Body of pancreas (tissue), 4 donors: ENCODE data around the gene PDCD10.

Experiments used
- CTCF ChIP-seq, 7 experiments: fragments of 450-650 bp in 4 of 7; fragments of 200-600 bp in 3 of 7; sonication (generic) in 3 of 7; IDR thresholded peaks; one replicate each; pipeline ENCODE4 v1.5.1; 2016 to 2019; ENCODE audit warnings: antibody characterized with exemption in 7 of 7
- POLR2A ChIP-seq, 3 donors: fragments of 450-650 bp; IDR thresholded peaks; one replicate each; pipeline ENCODE4 v1.6.1; 2016; ENCODE audit warnings: antibody characterized with exemption in 3 of 3, mild to moderate bottlenecking in 2 of 3

DNA sequence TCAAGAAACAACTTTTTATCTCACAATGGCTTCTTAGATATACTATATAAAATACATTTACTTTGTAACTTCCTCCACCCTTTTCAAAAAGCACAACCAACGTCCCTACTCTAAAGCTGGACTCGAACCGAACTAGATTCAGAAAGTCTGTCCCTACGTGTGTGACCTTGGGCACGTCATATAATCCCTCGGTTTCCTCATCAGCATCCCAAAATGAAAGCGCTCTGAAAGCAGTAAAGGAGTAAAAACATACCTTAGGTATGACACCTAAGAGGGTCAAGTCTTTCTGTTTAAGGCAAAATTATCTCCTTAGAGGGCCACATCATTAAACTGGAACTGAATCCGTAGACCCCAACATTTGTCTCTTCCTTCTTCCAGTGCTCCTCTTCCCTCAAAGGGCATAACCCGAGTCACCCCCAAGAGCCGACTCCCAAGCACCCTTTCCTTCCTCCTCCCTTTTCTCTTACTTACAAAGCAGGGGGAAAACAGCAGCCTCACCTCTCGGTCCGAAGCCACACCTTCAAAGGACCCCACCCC, 663 bp downstream of the PDCD10 start:
- TF ChIP-seq CTCF (IDR thresholded peaks at IDR 0.05): no peak
- TF ChIP-seq POLR2A (IDR thresholded peaks at IDR 0.05): no peak
